ENCODE results near the gene NPPC. TPM values are rescaled to one million over a fixed set of nuclear protein-coding genes. Genes with fewer than 3 reads are reported as not detected.
"Not testable (repeated sequence)": the region's sequence is repeated elsewhere in the genome, so short reads cannot be mapped to it uniquely, and the experiment has no call there.

The NPPC gene
- total RNA-seq, 2 experiments from 2014 or later = 0.22 TPM; not detected in 1

DNA sequence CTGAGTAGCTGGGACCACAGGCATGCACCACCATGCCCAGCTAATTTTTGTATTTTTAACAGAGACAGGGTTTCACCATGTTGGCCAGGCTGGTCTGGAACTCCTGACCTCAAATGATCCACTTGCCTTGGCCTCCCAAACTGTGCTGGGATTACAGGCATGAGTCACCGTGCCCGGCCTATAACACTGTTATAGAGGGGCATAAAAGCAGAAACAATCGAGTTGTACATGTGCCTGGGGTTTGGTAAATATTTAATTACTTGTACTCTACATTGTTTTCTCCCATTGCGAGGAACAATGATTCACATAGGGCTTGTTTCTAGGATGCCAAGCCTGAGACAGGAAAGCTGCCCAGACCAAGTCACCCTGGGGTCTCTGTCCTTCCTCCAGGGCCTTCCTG is 45.8 kb downstream of the NPPC start:
- H3K27me3 Mint-ChIP-seq = peaks cover 28% of the 10 kb centered on the region
- H3K4me1 Mint-ChIP-seq (ENCODE audit: low read depth); H3K36me3 Mint-ChIP-seq; POLR2A ChIA-PET; H3K27ac Mint-ChIP-seq; CTCF ChIA-PET; DNase-seq; H3K9me3 Mint-ChIP-seq; H3K4me3 Mint-ChIP-seq; intact Hi-C loops (cut with micrococcal nuclease): not testable (repeated sequence)

- Mint-ChIP-seq H3K4me3 (no peak overlapping the region), H3K9me3 (no peaks in the 10 kb centered on the region), H3K36me3 (no peaks in the 10 kb centered on the region), H3K4me1 (ENCODE audit: low read depth) (no peaks in the 10 kb centered on the region), H3K27me3 (peaks cover 22% of the 10 kb centered on the region), H3K27ac (no peak overlapping the region)
- no peak for DNase-seq
- CTCF ChIA-PET = no interaction called here
- intact Hi-C loops (cut with micrococcal nuclease) = no loop called here
- POLR2A ChIA-PET = interaction anchor here (0.7 kb wide), 1 partner anchor 598 kb away, joined by 3 read pairs; no protein-coding TSS in a partner anchor
Measured at GRCh38 chr2:231879216-231879615, 47.0 kb downstream of the NPPC start.

DNA sequence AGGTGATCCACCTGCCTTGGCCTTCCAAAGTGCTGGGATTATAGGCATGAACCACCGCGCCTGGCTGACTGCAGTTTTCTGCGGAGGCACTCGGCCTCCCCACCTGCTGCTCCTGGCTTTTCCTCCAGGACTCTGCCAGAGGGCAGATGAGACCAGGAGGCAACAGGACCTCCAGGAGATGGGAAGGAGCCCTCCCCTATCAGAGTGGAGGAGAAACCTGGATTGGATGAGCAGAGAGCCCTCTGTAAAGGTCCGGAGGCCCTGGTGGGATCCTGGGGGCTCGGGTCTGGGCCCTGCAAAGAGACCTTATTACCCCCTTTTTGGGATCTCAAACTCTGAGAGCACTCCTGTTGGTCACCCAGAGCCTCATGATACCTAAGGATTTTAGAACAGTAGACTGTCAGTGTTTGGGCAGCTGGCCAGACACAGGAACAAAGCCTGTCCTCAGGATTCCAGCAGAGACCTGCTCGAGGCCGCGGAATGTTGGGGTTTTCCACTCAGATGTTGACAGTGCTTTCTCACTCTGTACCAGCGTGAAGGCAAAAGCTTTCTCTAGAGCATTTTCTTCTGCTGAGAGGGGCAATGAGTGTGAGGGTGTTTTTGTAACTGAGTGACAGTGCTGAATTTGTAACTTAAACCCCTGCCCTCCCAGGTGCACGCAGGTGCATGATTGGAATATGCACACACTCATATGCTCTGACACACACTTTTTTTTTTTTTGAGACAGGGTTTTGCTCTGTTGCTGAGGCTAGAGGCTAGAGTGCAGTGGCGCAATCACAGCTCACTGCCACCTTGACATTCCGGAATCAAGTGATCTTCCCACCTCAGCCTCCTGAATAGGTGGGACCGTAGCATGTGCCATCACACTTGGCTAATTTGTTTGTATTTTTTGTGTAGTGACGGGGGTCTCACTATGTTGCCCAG is 48.4 kb downstream of the NPPC start:
- Mint-ChIP-seq H3K36me3 (no peaks in the 10 kb centered on the region), H3K27me3 (peaks cover 14% of the 10 kb centered on the region), H3K4me1 (ENCODE audit: low read depth) (no peaks in the 10 kb centered on the region), H3K27ac (no peak overlapping the region), H3K4me3 (no peak overlapping the region), H3K9me3 (no peaks in the 10 kb centered on the region)
- no peak for DNase-seq
- POLR2A ChIA-PET = no interaction called here
- CTCF ChIA-PET = no interaction called here
- intact Hi-C loops (cut with micrococcal nuclease) = no loop called here

DNA sequence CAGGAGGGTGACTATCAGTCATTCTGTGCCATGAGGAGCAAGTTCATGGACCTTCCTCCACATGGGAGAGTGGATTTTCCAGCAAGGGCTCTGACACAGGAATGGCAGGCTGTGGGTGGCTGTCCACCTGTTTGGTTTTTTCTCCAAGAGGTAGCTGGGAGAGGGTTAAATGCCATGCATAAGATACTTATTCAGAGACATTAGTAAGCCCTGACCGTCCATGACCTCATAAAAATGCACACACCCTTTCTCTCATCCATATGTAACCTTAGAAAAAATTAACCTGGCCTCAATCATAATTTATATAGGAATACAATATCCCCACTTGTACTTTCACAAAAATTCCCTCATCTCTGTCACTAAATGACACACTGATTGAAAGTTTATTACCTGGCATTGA is 51.3 kb downstream of the NPPC start:
- Mint-ChIP-seq H3K36me3 (no peaks in the 10 kb centered on the region), H3K27ac (no peak overlapping the region), H3K4me1 (ENCODE audit: low read depth) (no peaks in the 10 kb centered on the region), H3K27me3 (peaks cover 16% of the 10 kb centered on the region), H3K9me3 (no peaks in the 10 kb centered on the region), H3K4me3 (no peak overlapping the region)
- intact Hi-C loops (cut with micrococcal nuclease) = no loop called here
- no peak for DNase-seq
- CTCF ChIA-PET = interaction anchor here (1.1 kb wide), 1 partner anchor 24 kb away, joined by 4 read pairs; no protein-coding TSS in a partner anchor
- POLR2A ChIA-PET = no interaction called here

Small RNAs within 50 kb of the gene (microRNA-seq; reads per million reads assigned to microRNA genes)
- not detected for gene MIR1471 (ENCODE audit: borderline microRNAs expressed, borderline number of aligned reads, borderline replicate concordance)

Other genes starting within 250 kb of the NPPC start
- 1,000 to 10,000 TPM; 1,763 to 1,778 TPM for gene PTMA, start 217.9 kb downstream of the NPPC start, total RNA-seq
- 10 to 100 TPM; 29.5 to 31.1 TPM for gene PDE6D, start 145.1 kb downstream of the NPPC start, total RNA-seq
- gene COPS7B, start 140.0 kb downstream of the NPPC start, total RNA-seq = 10 to 100 TPM; 47.1 to 50.6 TPM
- 10 to 100 TPM; 20.5 to 25.7 TPM for gene DIS3L2, start 35.3 kb upstream of the NPPC start, total RNA-seq